ENCODE results near the gene CRYBG3.

GRCh38 chr3:97969541-97969940, 147.7 kb downstream of the CRYBG3 start:
- TF ChIP-seq ZNF776 (CRISPR knock-in tag; IDR thresholded peaks at IDR 0.05) (no peak), ZNF589 (CRISPR knock-in tag; conservative IDR thresholded peaks at IDR 0.05) (no peak), ZNF580 (CRISPR knock-in tag; IDR thresholded peaks at IDR 0.05; ENCODE audit: borderline replicate concordance, low read depth) (no peak), BHLHE40 (IDR thresholded peaks at IDR 0.05; ENCODE audit: low read length) (no peak), ZNF414 (CRISPR knock-in tag; IDR thresholded peaks at IDR 0.05) (no peak), ZNF431 (CRISPR knock-in tag; IDR thresholded peaks at IDR 0.05; ENCODE audit: borderline replicate concordance, low read depth) (no peak), POLR2AphosphoS5 (IDR thresholded peaks at IDR 0.05; ENCODE audit: low read depth, low read length) (no peak), ZNF501 (CRISPR knock-in tag; IDR thresholded peaks at IDR 0.05) (no peak), ESRRA (CRISPR knock-in tag; IDR thresholded peaks at IDR 0.05; ENCODE audit: low read depth) (no peak), MLLT10 (CRISPR knock-in tag; IDR thresholded peaks at IDR 0.05) (no peak), POLR2A (IDR thresholded peaks at IDR 0.05; ENCODE audit: insufficient read depth in 1 of 2, low read depth in 2 of 2, low read length in 2 of 2) (no peak), ZNF253 (CRISPR knock-in tag; IDR thresholded peaks at IDR 0.05; ENCODE audit: borderline replicate concordance) (no peak), MAFK (conservative IDR thresholded peaks at IDR 0.05 in 1 of 2, IDR thresholded peaks at IDR 0.05 in 1 of 2; ENCODE audit: low read length in 2 of 2) (no peak)
